HG03097 (cell line): ENCODE measurements around the gene C21orf91.

Source experiments
- ATAC-seq: cut with Tn5 transposase; IDR thresholded peaks from one replicate; pipeline ENCODE4 v1.9.1; 2021; ENCODE audit not compliant: unreplicated experiment, low FRiP score

C21orf91 gene

DNA sequence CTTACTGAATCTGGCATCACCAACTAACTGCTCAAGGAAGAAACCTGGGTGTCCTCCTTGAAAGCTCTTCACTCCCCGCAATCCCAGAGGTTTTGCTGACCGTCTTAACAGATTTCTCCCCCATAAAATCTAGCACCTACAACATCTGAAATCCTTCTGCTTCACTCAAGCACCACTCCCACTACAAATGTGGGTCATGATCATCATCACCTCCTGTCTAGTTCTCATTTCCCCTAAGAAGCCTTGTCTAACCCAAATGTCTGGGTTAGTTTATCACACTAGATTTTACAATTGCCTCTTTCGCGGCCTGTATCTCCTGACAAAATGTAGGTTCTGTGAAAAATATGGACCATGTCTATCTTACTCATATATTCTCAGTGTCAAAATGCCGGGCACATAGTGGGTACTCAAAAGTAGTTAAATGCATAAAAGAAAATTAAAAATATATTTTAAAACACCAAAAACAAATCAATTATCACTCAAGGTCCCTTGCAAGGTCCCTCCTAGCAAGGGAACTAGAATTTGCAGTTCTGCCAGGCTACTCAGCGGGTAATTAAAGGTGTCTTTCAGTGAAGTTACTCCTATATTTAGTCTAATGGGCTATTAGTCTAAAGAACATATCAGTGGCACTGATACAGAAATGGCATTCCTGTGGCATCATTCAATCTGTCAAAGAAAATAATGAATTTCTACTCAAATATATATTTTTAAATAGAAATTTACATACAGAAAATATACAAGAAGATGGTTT is 19.6 kb downstream of the C21orf91 start:
- ATAC-seq, result no peak

- ATAC-seq, result no peak
These were observed 20.4 kb downstream of the C21orf91 start for GRCh38 chr21:17798796-17799195.

- ATAC-seq, result no peak
These were observed 21.2 kb downstream of the C21orf91 start for GRCh38 chr21:17797967-17798366.

DNA sequence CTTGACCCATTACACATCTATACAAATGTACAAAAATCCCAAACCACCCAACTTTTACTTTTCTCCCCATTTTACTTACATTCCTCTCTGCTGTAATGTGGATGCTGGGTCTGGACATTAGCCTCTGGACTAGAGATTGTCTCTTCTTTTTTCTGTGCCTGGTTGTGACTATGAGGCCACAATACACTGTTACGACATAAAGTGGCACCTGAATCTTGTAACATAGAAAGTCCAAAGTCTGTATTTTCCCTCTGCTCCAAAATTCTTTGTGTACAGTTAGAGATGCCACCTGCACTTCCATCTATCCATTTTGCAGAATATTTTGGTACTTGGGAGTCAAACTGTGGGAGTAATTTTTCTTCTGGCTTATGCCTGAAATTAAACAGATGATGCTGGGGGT is 22.7 kb downstream of the C21orf91 start:
- ATAC-seq, result no peak

DNA sequence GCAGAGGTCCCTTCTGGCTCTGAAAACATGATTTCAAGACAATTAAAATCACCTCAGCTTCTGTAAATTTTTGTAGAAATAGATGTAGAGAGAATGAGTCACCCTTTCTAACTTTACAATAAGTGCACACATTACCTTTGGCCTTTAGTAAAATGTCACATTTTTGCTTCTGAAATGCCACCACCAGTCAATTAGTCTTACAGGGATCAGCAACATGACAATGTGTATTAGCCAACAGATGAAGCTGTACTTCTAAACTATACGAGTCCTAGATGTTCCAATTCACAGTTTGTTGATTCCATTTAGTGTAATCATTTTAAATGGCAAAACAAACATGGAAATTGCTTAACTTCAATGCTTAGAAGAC is 23.1 kb downstream of the C21orf91 start:
- ATAC-seq, result no peak

DNA sequence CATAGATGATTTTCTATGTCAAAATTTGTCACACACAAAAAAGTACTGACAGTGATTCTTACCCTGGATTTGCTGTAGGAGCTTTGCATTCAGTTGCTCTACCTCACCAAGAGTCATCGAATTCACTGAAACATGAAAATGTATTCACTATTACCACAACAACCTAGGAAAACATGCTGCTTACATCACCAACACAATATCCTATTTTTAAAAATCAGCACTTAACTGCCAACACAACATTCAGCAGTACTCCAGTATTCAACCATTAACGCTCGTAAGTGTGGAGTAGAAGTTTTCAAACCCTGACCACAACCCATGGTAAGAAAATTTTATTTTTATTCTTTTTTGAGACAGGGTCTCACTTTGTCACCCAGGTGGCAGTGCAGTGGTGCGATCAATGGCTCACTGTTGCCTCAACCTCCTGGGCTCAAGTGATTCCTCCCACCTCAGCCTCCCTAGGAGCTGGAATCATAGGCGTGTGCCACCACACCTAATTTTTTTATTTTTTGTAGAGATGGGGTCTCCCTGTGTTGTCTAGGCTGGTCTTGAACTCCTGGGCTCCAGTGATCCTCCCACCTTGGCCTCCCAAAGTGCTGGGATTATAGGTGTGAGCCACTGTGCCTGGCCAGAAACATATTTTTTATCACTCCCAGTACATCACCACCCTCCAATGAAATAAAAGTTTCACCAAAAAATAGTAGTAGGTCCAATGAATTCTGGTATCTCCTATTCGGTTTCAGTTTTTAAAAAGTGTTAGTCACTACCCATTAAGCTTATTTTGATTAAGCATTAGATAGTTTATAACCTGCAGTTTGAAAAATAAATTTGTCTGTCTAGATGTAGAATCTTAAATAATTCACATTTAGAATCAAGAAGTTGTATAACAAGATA is 23.8 kb downstream of the C21orf91 start:
- no peak for ATAC-seq

- ATAC-seq, result no peak
These were observed 24.5 kb downstream of the C21orf91 start for GRCh38 chr21:17794518-17795145.

DNA sequence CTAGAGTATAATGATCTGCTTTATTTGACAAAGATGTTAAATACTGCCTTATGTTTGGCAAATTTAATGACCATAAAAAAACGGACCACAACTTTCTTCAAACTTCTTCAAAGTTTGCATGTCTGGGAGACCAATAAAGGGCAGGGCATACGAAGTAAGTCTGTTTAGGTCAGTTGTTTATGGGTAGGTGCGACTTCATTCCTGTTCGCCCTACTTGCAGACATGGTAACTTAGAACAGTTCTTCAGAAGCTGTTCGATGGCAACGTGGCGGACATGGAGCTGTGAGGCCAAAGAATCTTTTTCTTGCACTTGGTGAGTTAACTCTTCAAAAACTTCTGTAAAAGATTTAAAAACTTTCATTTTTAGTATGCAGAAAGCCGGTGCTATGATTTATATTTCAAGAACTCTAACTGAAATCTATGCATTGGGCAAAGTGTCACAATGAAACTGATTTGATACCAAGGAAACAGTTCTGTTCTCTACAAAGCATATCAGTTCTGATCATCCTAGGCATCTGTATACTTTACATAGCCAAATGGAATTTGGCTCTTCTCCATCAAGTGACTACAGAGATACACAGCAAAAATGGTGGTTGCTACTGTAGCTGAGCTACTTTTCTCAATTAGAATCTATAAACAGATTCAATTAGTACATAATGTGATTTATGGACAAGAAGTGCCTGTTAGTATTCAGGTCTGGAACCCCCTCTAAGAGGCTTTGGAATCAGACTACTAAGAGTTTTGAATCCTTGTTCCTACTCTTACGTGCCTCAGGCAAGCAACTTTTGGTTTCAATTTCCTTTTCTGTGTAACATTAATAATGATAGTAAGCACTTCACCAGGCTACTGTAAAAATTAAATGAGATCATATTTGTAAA is 25.7 kb downstream of the C21orf91 start:
- peak; percentile 73 for ATAC-seq

DNA sequence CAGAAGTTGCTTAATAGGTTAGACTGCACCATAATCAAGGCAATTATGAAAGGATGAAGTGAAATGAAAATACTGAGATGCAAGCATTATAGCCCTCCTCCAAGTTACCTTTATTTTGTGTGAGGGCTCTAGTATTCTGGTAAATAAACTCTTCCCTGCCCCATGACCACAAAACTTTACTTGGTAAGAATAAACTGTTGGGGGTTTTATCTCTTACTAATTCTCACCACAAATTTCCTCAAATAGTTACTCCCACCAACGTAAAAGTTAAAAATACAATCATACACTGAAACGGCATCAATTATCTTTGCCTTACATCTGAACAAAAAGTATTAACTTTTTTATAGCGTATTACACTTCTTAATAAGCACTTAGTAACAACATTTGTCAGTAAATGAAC is 29.5 kb downstream of the C21orf91 start:
- no peak for ATAC-seq

- no peak for ATAC-seq
These were observed 30.1 kb downstream of the C21orf91 start for GRCh38 chr21:17789069-17789468.

DNA sequence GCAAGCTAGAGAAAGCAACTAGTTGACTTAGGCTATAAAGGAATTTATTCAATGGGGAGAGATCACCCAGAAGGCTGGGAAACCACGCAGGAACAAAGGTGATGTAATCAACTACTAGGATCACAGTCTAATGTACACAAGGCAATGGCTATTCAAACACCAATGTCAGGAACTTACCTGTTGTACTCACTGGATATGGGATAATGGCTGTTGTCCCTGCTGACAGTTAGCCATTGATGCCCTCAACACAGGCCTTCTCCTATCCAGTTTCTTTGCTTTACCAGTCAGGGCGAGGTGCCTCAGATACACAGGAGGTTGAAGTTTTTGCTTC is 32.3 kb downstream of the C21orf91 start:
- no peak for ATAC-seq

DNA sequence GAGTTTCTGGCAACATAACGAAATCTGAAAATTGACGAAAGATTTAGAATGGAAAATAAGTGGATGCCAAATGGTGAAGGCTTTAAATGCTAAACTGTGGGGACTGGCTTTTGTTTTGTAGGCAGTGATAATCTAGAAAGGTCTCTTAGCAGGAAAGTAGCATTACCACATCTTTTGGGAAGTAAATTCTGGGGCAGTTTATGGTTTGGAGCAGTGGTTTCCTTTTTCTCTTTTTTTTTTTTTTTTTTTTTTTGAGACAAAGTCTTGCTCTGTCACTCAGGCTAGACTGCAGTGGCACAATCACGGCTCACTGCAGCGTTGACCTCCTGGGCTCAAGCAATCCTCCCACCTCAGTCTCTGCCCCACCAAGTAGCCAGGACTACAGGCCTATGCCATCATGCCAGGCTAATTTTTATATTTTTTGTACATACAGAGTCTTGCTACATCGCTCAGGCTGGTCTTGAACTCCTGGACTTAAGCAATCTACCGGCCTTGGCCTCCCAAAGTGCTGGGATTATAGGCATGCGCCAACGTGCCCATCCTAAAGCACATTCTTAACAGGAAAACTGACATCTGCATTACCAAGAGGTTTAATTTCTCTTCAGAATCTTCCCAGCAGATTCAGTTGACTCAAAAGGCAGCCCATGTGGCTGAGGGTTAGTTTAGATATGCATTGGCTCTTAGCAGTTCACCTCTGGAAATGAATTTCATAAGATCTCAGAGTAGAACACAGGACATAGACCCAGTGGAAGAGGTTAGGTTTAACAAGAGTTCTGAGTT is 32.9 kb downstream of the C21orf91 start:
- no peak for ATAC-seq

GRCh38 chr21:17785403-17785788 is 33.8 kb downstream of the C21orf91 start:
- ATAC-seq, result no peak

DNA sequence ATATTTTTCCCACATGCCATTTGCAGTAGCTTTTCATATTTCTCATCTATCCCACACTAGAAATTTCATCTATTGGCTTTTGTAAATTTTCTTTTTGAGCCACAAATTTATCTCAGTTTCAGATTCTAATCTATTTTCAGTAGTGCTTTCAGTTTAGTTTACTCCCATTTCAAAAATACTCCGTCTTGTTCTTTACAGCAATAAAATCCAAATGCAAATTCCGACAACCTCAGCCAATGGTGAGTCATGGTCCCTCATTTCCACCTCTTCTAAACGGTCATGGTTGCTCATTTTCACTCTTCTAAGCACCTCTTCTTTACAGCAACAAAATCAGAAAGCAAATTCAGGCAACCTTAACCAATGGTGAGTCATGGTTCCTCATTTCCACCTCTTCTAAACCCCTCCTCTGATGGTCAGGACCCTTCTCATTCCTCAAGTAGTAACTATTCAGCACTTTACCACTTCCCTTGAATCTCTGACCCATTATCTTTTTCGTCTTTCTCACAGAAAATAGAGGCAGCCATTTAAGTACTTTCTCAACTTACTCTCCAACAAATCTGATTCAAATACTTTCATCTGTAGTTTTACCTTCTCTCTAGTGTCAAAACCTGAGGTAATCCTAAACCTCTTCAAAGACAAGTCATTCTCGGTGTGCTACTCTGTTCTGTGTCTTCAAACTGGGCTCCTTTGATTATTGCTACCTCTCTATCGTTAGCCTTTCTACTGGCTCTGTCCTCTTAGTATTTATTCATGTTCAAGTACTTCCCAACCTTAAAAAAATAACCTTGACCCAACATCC is 34.4 kb downstream of the C21orf91 start:
- ATAC-seq, result peak; percentile 45

GRCh38 chr21:17784180-17784598 is 35.0 kb downstream of the C21orf91 start:
- ATAC-seq, result peak; percentile 50

DNA sequence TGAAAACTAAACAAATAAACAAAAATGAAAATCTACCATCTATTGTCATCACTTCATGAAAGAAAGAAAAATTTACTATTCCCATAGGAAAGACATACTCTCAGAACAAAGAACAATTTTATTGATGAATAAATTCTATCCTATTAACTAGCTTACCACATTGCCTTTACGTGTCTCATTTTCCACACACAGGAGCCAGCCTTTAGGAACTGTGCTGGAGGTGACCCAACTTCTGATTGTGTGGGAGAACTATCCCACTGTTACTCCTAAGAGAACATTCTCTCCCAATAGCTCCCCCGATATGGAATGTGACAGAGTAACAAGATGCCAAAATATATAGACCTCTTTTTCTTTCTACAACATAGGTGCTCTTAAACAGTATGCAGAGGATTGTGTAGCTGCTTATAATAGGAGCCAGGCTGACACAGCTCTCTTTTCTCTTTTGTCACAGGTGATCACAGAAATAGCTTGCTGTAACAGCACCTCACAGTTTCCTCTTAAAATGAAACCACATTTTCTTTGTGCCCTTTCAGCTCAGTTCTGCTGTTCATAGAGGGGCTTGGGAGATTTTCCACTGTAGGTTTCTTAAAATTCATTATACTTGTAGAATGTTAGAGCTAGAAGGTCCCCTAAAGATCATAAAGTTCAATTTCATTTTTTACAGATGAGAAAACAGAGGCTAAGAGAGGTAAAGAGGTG is 35.5 kb downstream of the C21orf91 start:
- peak; percentile 26 for ATAC-seq

- no peak for ATAC-seq
These were observed 36.2 kb downstream of the C21orf91 start for GRCh38 chr21:17783003-17783402.

DNA sequence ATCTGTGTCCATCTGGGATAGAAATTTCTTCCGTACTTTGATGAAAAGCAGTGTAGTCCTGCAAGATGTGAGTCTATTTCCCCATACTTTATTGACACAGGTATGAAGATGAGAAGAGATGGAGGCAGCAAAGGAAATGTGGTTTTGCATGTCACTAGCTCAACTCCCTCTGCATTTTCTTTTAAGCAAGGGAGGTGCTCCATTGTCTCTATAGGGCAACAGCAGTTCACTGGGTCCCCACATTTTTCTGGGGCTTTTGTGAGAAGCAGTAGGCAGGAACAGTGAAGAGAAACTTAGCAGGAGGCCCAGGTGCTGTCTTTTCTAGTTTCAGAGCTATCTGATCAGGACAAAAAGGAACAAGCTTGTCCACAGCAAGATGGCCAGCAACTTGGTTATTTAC is 37.1 kb downstream of the C21orf91 start:
- no peak for ATAC-seq
